OCI-LY1 (cell line): Measurements from ENCODE around the gene EBI3.

Experiments used
- H2AFZ ChIP-seq: fragments of 200-600 bp; sonication (generic), shearing (Covaris generic); 2 replicates; pipeline ENCODE4 v1.6.0; 2014; ENCODE audit warnings: antibody characterized with exemption, mild to moderate bottlenecking, low read length
- H3F3A ChIP-seq: fragments of 200-600 bp; sonication (generic), shearing (Covaris generic); 2 replicates; pipeline ENCODE4 v1.6.0; 2014; ENCODE audit warnings: mild to moderate bottlenecking, antibody characterized with exemption, low read length, moderate library complexity; ENCODE audit not compliant: insufficient read depth
- H3K27ac ChIP-seq: fragments of 200-600 bp; sonication (generic); 2 replicates; pipeline ENCODE4 v1.5.1; 2014; ENCODE audit warnings: low read length, mixed run types, mild to moderate bottlenecking, low read depth; ENCODE audit not compliant: poor library complexity, severe bottlenecking
- H3K27me3 ChIP-seq: fragments of 200-600 bp; sonication (generic); 2 replicates; pipeline ENCODE4 v1.6.0; 2014; ENCODE audit warnings: antibody characterized with exemption, mild to moderate bottlenecking, low read length, moderate library complexity; ENCODE audit not compliant: insufficient read depth
- H3K36me3 ChIP-seq: fragments of 200-600 bp; sonication (generic); 2 replicates; pipeline ENCODE4 v1.6.1; 2014; ENCODE audit warnings: mild to moderate bottlenecking, antibody characterized with exemption, low read length, moderate library complexity, mixed read lengths; ENCODE audit not compliant: insufficient read depth
- H3K4me1 ChIP-seq: fragments of 200-600 bp; sonication (generic); 2 replicates; pipeline ENCODE4 v1.5.1; 2014; ENCODE audit warnings: mild to moderate bottlenecking, low read length, moderate library complexity; ENCODE audit not compliant: insufficient read depth, severe bottlenecking
- H3K4me2 ChIP-seq: fragments of 200-600 bp; sonication (generic), shearing (Covaris generic); 2 replicates; pipeline ENCODE4 v1.6.1; 2014; ENCODE audit warnings: low read length
- H3K4me3 ChIP-seq: fragments of 200-600 bp; sonication (generic); 2 replicates; pipeline ENCODE4 v1.5.1; 2014; ENCODE audit warnings: low read length, low read depth, mild to moderate bottlenecking, mixed read lengths; ENCODE audit not compliant: poor library complexity, severe bottlenecking
- H3K79me2 ChIP-seq: fragments of 200-600 bp; shearing (Covaris generic); 2 replicates; pipeline ENCODE4 v1.6.1; 2016; ENCODE audit warnings: mixed run types, low read length, mixed read lengths; ENCODE audit not compliant: insufficient read depth
- H3K9ac ChIP-seq: fragments of 200-600 bp; sonication (generic), shearing (Covaris generic); 2 replicates; pipeline ENCODE4 v1.6.1; 2014; ENCODE audit warnings: mild to moderate bottlenecking, low read length, mixed read lengths
- H3K9me2 ChIP-seq: fragments of 200-600 bp; sonication (generic), shearing (Covaris generic); 2 replicates; pipeline ENCODE4 v1.6.1; 2014; ENCODE audit warnings: low read depth, mild to moderate bottlenecking, low read length, mixed read lengths
- H3K9me3 ChIP-seq: fragments of 200-600 bp; shearing (Covaris generic); 2 replicates; pipeline ENCODE4 v1.6.1; 2014; ENCODE audit warnings: low read length, mixed read lengths
- H4K20me1 ChIP-seq: fragments of 200-600 bp; sonication (generic), shearing (Covaris generic); 2 replicates; pipeline ENCODE4 v1.6.0; 2016; ENCODE audit warnings: mild to moderate bottlenecking, low read length; ENCODE audit not compliant: insufficient read depth
- CTCF ChIP-seq: fragments of 200-600 bp; sonication (generic), shearing (Covaris generic); IDR thresholded peaks from 2 replicates; pipeline ENCODE4 v1.5.1; 2017; ENCODE audit warnings: mild to moderate bottlenecking, antibody characterized with exemption, low read length, moderate library complexity, mixed read lengths
- EZH2 ChIP-seq: fragments of 200-600 bp; sonication (generic), shearing (Covaris generic); IDR thresholded peaks from 2 replicates; pipeline ENCODE4 v1.8.0; 2017; ENCODE audit warnings: borderline replicate concordance, mixed run types, mild to moderate bottlenecking, antibody characterized with exemption, low read length, moderate library complexity, mixed read lengths

Gene EBI3

DNA sequence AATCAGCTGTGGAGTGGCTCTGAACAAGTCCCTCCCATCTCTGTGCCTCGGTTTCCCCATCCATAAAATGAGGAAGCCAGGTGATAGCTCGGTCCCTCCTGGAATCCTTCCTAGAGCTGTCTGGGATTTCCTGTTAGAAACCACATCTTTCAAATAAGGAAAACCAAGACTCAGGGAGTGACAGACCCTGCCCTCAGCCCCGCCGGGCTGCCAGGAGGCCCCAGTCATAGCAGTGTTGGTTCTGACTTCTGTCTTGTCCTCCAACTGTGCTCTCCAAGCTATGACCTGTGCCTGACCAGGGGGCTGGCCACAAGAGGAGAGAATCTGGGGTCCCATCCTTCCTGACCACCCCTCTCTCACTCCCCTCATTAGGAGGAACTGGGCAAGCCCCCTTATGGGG is 48.7 kb downstream of the EBI3 start:
- Histone ChIP-seq H3K9me3 (no peaks in the 10 kb centered on the region), H3K27ac (no peak overlapping the region), H3K27me3 (no peaks in the 10 kb centered on the region), H4K20me1 (no peaks in the 10 kb centered on the region), H3K4me1 (no peaks in the 10 kb centered on the region), H2AFZ (no peak overlapping the region), H3K9me2 (no peaks in the 10 kb centered on the region), H3K4me3 (no peak overlapping the region), H3K36me3 (no peaks in the 10 kb centered on the region), H3K4me2 (no peak overlapping the region), H3K9ac (no peak overlapping the region), H3K79me2 (no peaks in the 10 kb centered on the region), H3F3A (no peaks in the 10 kb centered on the region)
- no peak for TF ChIP-seq EZH2
- no peak for TF ChIP-seq CTCF

GRCh38 chr19:4278419-4279266 is 49.3 kb downstream of the EBI3 start, which contains the start of gene SHD:
TSS of gene SHD (plus strand) at chr19:4279266. CDS start at chr19:4280064, 798 bp downstream.
- Histone ChIP-seq H3K9me3 (no peaks in the 10 kb centered on the region), H3K4me1 (no peaks in the 10 kb centered on the region), H2AFZ (no peak within 1 kb of the TSS), H3F3A (no peaks in the 10 kb centered on the region), H3K4me2 (no peak within 1 kb of the TSS), H3K79me2 (no peaks in the 10 kb centered on the region), H3K9ac (no peak within 1 kb of the TSS), H3K27me3 (no peaks in the 10 kb centered on the region), H4K20me1 (no peaks in the 10 kb centered on the region), H3K4me3 (no peak within 1 kb of the TSS), H3K27ac (no peak within 1 kb of the TSS), H3K36me3 (no peaks in the 10 kb centered on the region), H3K9me2 (no peaks in the 10 kb centered on the region)
- TF ChIP-seq CTCF = no peak
- TF ChIP-seq EZH2 = no peak

DNA sequence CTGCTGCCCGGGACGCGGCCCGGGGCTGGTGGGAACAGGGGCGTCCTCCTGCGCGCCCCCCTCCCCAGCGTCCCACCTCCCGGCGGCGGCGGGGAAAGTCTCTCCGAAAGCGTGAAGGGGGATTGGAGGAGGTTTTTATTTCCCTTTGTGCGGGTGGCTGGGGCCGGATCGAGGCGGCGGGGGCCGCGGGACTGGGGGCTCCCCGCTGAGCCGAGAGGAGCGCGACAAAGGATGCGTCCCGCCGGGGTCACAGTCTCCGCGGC is 49.9 kb downstream of the EBI3 start:
- Histone ChIP-seq H3K9me2 (no peaks in the 10 kb centered on the region), H3K9ac (no peak overlapping the region), H3K36me3 (no peaks in the 10 kb centered on the region), H3K27ac (no peak overlapping the region), H3K4me2 (no peak overlapping the region), H3K4me1 (no peaks in the 10 kb centered on the region), H3K4me3 (no peak overlapping the region), H2AFZ (no peak overlapping the region), H4K20me1 (no peaks in the 10 kb centered on the region), H3K9me3 (no peaks in the 10 kb centered on the region), H3K27me3 (no peaks in the 10 kb centered on the region), H3K79me2 (no peaks in the 10 kb centered on the region), H3F3A (no peaks in the 10 kb centered on the region)
- no peak for TF ChIP-seq EZH2
- no peak for TF ChIP-seq CTCF
